Endothelial cell of umbilical vein (primary cell): ENCODE results near the gene PSD4. TPM values are rescaled to one million over a fixed set of nuclear protein-coding genes. Genes with fewer than 3 reads are reported as not detected.

Source experiments
- BruUV-seq: library from RNA; stranded (reverse); fragments of 400-500 nt; replicated peaks from 2 replicates; lab custom pipeline; 2021; lab: Mats Ljungman, UMichigan
- CTCF ChIA-PET: fragments of 300-600, 350-600 bp; sonication (Branson Sonifier 250); formaldehyde crosslinking; loops from one replicate; lab custom pipeline; 2021; ENCODE audit warnings: antibody characterized with exemption, inconsistent platforms; lab: Charles Lee
- POLR2A ChIA-PET: fragments of 300-600, 350-600 bp; sonication (Branson Sonifier 250); formaldehyde crosslinking; loops from one replicate; lab custom pipeline; 2021; ENCODE audit warnings: antibody characterized with exemption, inconsistent platforms; lab: Charles Lee
- DNase-seq: peaks from one replicate; pipeline ENCODE4 v3.0.0-alpha.2; 2011; ENCODE audit warnings: low read depth, low spot score
- FAIRE-seq: peaks from 2 replicates; lab custom pipeline; 2011; peaks lifted over from hg19 to GRCh38; lab: Jason Lieb, UNC
- H2AFZ ChIP-seq: 2 replicates; pipeline ENCODE4 v1.6.0; 2012; ENCODE audit warnings: low read depth, low read length, control low read depth, inconsistent platforms
- H3K27ac ChIP-seq: 2 replicates; pipeline ENCODE4 v1.5.1; 2011; ENCODE audit warnings: low read depth, mild to moderate bottlenecking, control low read depth, low read length, moderate library complexity; ENCODE audit not compliant: insufficient read depth
- H3K27me3 ChIP-seq, 2 experiments: 2 replicates each; pipeline versions ENCODE4 v1.6.0 to v1.6.1; 2011; ENCODE audit warnings: low read length in 2 of 2, mixed read lengths in 1 of 2; ENCODE audit not compliant: control insufficient read depth in 2 of 2, insufficient read depth in 2 of 2
- H3K36me3 ChIP-seq, 2 experiments: 2 replicates in 1 of 2; 3 replicates in 1 of 2; pipeline ENCODE4 v1.5.1; 2011; ENCODE audit warnings: low read length in 2 of 2, mild to moderate bottlenecking in 1 of 2, moderate library complexity in 1 of 2; ENCODE audit not compliant: control insufficient read depth in 2 of 2, insufficient read depth in 2 of 2; ENCODE audit errors: extremely low read depth in 1 of 2
- H3K4me1 ChIP-seq: 3 replicates; pipeline ENCODE4 v1.5.1; 2011; ENCODE audit warnings: mild to moderate bottlenecking, low read length; ENCODE audit not compliant: control insufficient read depth, insufficient read depth; ENCODE audit errors: extremely low read depth
- H3K4me2 ChIP-seq: 2 replicates; pipeline ENCODE4 v1.6.1; 2011; ENCODE audit warnings: low read length, control low read depth, mixed read lengths; ENCODE audit not compliant: insufficient read depth
- H3K4me3 ChIP-seq, 3 experiments: fragments of 200-600 bp in 1 of 3; sonication (generic), shearing (Covaris generic) in 1 of 3; replicated peaks in 1 of 3; 2 replicates each; pipeline ENCODE4 v1.5.1; 2011 to 2016; ENCODE audit warnings: control low read depth in 3 of 3, low read length in 3 of 3, mild to moderate bottlenecking in 2 of 3, inconsistent platforms in 1 of 3, low read depth in 1 of 3, moderate library complexity in 1 of 3; ENCODE audit not compliant: insufficient read depth in 1 of 3
- H3K79me2 ChIP-seq: 2 replicates; pipeline ENCODE4 v1.6.0; 2012; ENCODE audit warnings: low read length, inconsistent platforms; ENCODE audit not compliant: control insufficient read depth, insufficient read depth
- H3K9ac ChIP-seq: replicated peaks from 2 replicates; pipeline ENCODE3; 2011; ENCODE audit warnings: low read length, control low read depth; ENCODE audit not compliant: insufficient read depth; ENCODE audit errors: extremely low read depth
- H3K9me1 ChIP-seq: replicated peaks from 3 replicates; pipeline ENCODE4 v1.6.0; 2011; ENCODE audit warnings: mild to moderate bottlenecking, low read length; ENCODE audit not compliant: control insufficient read depth, insufficient read depth; ENCODE audit errors: extremely low read depth
- H3K9me3 ChIP-seq: replicated peaks from 2 replicates; pipeline ENCODE4 v1.5.1; 2012; ENCODE audit warnings: low read length, inconsistent platforms; ENCODE audit not compliant: control insufficient read depth, insufficient read depth
- H4K20me1 ChIP-seq: replicated peaks from 2 replicates; pipeline ENCODE3; 2011; ENCODE audit warnings: mild to moderate bottlenecking, low read length; ENCODE audit not compliant: control insufficient read depth, insufficient read depth; ENCODE audit errors: extremely low read depth
- FOS ChIP-seq: IDR thresholded peaks from 2 replicates; pipeline ENCODE4 v1.6.1; 2011; ENCODE audit warnings: mild to moderate bottlenecking, low read length, moderate library complexity, borderline replicate concordance; ENCODE audit not compliant: insufficient read depth
- MAX ChIP-seq: IDR thresholded peaks from 2 replicates; pipeline ENCODE4 v1.6.1; 2011; ENCODE audit not compliant: insufficient read depth, insufficient read length
- dilution Hi-C: fragments of 300-500 bp; cut with MboI; formaldehyde crosslinking; loops from one replicate; pipeline ENCODE4 v1.15.0; 2019; ENCODE audit warnings: low sequenced_read_pairs; ENCODE audit not compliant: extremely low pct_ligation_motif_present
- intact Hi-C: fragments of 100-400 bp; cut with micrococcal nuclease; formaldehyde crosslinking; loops from one replicate; pipeline ENCODE4 v1.10.0; 2022
- polyA plus RNA-seq, 4 experiments: library from polyadenylated mRNA; depleted of rRNA in 3 of 4; stranded (reverse) in 3 of 4; unstranded in 1 of 4; fragments of >200 nt; gene quantifications; 2 replicates each; pipeline versions ENCODE4 v1.2.1 to v1.2.3, GENCODE V29; 2011 to 2012; ENCODE audit warnings: missing spikeins in 1 of 4
- total RNA-seq: library from RNA; stranded (reverse); gene quantifications from 2 replicates; pipeline ENCODE4 v1.2.3, GENCODE V29; 2021

PSD4 gene
- total and polyA plus RNA-seq, 2 donors (not counting 3 experiments of a cell fraction or from before 2014, with no cell fraction given) = 0.01 to 0.24 TPM

GRCh38 chr2:113175736-113176695 is 2.2 kb downstream of the PSD4 start:
- Histone ChIP-seq H3K27me3 (peaks cover 0 to 6% of the 10 kb centered on the region in 2 experiments), H3K9me1 (no peaks in the 10 kb centered on the region), H4K20me1 (no peaks in the 10 kb centered on the region), H3K9me3 (no peaks in the 10 kb centered on the region), H3K4me1 (no peaks in the 10 kb centered on the region), H3K4me2 (no peak overlapping the region), H3K36me3 (no peaks in the 10 kb centered on the region), H3K4me3 (no peak overlapping the region), H3K27ac (no peak overlapping the region), H3K9ac (no peak overlapping the region), H2AFZ (no peak overlapping the region), H3K79me2 (no peaks in the 10 kb centered on the region)
- no peak for DNase-seq
- ChIA-PET POLR2A (no interaction called here), CTCF (interaction anchor here (1.9 to 4.1 kb wide), 3 partner anchors 23 to 39 kb away, joined by 9 to 15 read pairs (median 13); no protein-coding TSS in a partner anchor)
- no peak for FAIRE-seq
- intact Hi-C loops (no loop called here), dilution Hi-C loops (no loop called here)
- BruUV-seq = no TSS peak
- TF ChIP-seq FOS = no peak

GRCh38 chr2:113176696-113177355 is 3.1 kb downstream of the PSD4 start:
- no peaks in the 10 kb centered on the region for H3K4me1 ChIP-seq
- no peak overlapping the region for H3K4me2 ChIP-seq
- H3K27me3 ChIP-seq = peaks cover 0 to 4% of the 10 kb centered on the region in 2 experiments
- H4K20me1 ChIP-seq = no peaks in the 10 kb centered on the region
- H3K9me1 ChIP-seq = no peaks in the 10 kb centered on the region
- ChIA-PET POLR2A (no interaction called here), CTCF (interaction anchor here (4.1 kb wide), 1 partner anchor 22 kb away, joined by 15 read pairs; no protein-coding TSS in a partner anchor)
- no peak overlapping the region for H3K9ac ChIP-seq
- H3K36me3 ChIP-seq = no peaks in the 10 kb centered on the region
- no peak for FAIRE-seq
- dilution Hi-C loops (no loop called here), intact Hi-C loops (no loop called here)
- no peak for DNase-seq
- H2AFZ ChIP-seq = no peak overlapping the region
- no peaks in the 10 kb centered on the region for H3K9me3 ChIP-seq
- BruUV-seq = no TSS peak
- no peaks in the 10 kb centered on the region for H3K79me2 ChIP-seq
- no peak overlapping the region for H3K4me3 ChIP-seq
- no peak overlapping the region for H3K27ac ChIP-seq
- no peak for TF ChIP-seq MAX
